ENCODE data around the gene PAK5.

The PAK5 gene

GRCh38 chr20:9572670-9573069 lies 266.2 kb downstream of the PAK5 start:
- DNase-seq (ENCODE audit: low read depth), result no peak
- no peak for TF ChIP-seq CTCF (conservative IDR thresholded peaks at IDR 0.05; ENCODE audit: low read depth, low read length)
- no peak overlapping the region for H3K4me3 ChIP-seq (ENCODE audit: low read length)

GRCh38 chr20:9571783-9572182 lies 267.1 kb downstream of the PAK5 start:
- H3K4me3 ChIP-seq (ENCODE audit: low read length), result no peak overlapping the region
- TF ChIP-seq CTCF (conservative IDR thresholded peaks at IDR 0.05; ENCODE audit: low read depth, low read length), result no peak
- DNase-seq (ENCODE audit: low read depth), result no peak

GRCh38 chr20:9570612-9571011 lies 268.3 kb downstream of the PAK5 start:
- H3K4me3 ChIP-seq (ENCODE audit: low read length), result no peak overlapping the region
- no peak for DNase-seq (ENCODE audit: low read depth)
- no peak for TF ChIP-seq CTCF (conservative IDR thresholded peaks at IDR 0.05; ENCODE audit: low read depth, low read length)

- H3K4me3 ChIP-seq (ENCODE audit: low read length), result no peak overlapping the region
- no peak for DNase-seq (ENCODE audit: low read depth)
- TF ChIP-seq CTCF (conservative IDR thresholded peaks at IDR 0.05; ENCODE audit: low read depth, low read length), result no peak
These were observed 271.9 kb downstream of the PAK5 start for GRCh38 chr20:9566977-9567376.

GRCh38 chr20:9565910-9566550 lies 272.8 kb downstream of the PAK5 start:
- TF ChIP-seq CTCF (conservative IDR thresholded peaks at IDR 0.05; ENCODE audit: low read depth, low read length), result no peak
- DNase-seq (ENCODE audit: low read depth), result no peak
- H3K4me3 ChIP-seq (ENCODE audit: low read length), result no peak overlapping the region

- TF ChIP-seq CTCF (conservative IDR thresholded peaks at IDR 0.05; ENCODE audit: low read depth, low read length), result no peak
- DNase-seq (ENCODE audit: low read depth), result no peak
- H3K4me3 ChIP-seq (ENCODE audit: low read length), result no peak overlapping the region
These were observed 281.5 kb downstream of the PAK5 start for GRCh38 chr20:9557411-9557810.

- no peak for TF ChIP-seq CTCF (conservative IDR thresholded peaks at IDR 0.05; ENCODE audit: low read depth, low read length)
- no peak overlapping the region for H3K4me3 ChIP-seq (ENCODE audit: low read length)
- no peak for DNase-seq (ENCODE audit: low read depth)
These were observed 283.1 kb downstream of the PAK5 start for GRCh38 chr20:9555781-9556180.
